Left ventricle myocardium superior (tissue), 1 donor: Measurements from ENCODE around the gene JADE2. TPM values are rescaled to one million over a fixed set of nuclear protein-coding genes. Genes with fewer than 3 reads are reported as not detected.
A peak's percentile ranks its signal among the peaks of the same experiment; 100 is the strongest.

ENCODE experiments used
- ATAC-seq: fragments of 200-7000 bp; cut with Tn5 transposase; one replicate; pipeline ENCODE4 v1.9.1; 2020; ENCODE audit warnings: mild to moderate bottlenecking, moderate library complexity
- DNase-seq: peaks from one replicate; pipeline ENCODE4 v3.0.0-alpha.2; 2020
- intact Hi-C: fragments of 100-400 bp; cut with micrococcal nuclease; formaldehyde crosslinking; loops from one replicate; pipeline ENCODE4 v1.11.0; 2022
- total RNA-seq: library from RNA; stranded (reverse); fragmentation: NEBNext Ultra II Directional; extraction: Animal tissue kit (Norgen Biotek cat#: 25700); gene quantifications from one replicate; pipeline ENCODE4 v1.2.1, GENCODE V29; 2021
- donor health status: DM: no; HTN: yes; CAD: no; lungs with severe emphysema.

Gene JADE2
- total RNA-seq, 1 donor from 2014 or later: 28.7 TPM

GRCh38 chr5:134604908-134605307 lies 79.4 kb downstream of the JADE2 start:
- ATAC-seq (no peak), DNase-seq (no peak)
- intact Hi-C loops: no loop called here

DNA sequence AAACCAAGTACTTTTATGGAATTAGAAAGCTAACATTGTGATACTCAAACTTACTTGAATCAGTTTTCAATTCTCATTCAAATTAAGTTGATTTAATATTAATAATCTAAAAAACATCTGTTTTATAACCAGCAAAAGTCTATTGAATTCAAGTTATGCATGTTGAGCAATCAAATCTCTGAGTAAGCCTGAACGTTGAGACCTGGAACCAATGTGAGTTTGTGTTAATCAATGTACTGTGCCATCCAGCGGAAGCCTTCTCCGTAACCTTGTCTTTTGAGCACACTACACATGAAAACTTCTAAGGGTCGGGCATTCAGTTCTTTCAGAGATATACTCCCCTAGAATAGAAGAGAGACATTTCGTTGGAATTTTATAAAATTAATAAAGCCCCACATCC lies 81.3 kb downstream of the JADE2 start:
- intact Hi-C loops: no loop called here
- ATAC-seq: no peak
- DNase-seq: no peak

DNA sequence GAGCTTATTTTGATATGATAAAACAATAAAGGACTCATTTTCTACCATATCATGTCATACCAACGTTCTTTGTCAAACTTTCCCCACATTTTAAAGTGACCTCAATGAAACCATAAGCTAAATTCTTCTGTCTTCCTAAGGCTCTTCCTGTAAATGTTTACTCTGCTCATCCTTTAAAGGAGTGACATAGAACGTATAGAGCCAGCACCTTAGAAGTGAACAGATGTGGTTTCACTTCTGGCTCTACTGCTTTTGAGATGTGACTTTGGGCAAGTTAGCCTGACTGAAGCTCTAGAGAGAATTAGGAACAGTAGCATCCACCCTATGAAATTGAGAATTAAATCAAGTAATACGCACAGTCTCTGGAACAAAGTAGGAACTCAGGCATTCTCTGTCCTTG lies 83.1 kb downstream of the JADE2 start:
- intact Hi-C loops: no loop called here
- DNase-seq (no peak), ATAC-seq (no peak)

DNA sequence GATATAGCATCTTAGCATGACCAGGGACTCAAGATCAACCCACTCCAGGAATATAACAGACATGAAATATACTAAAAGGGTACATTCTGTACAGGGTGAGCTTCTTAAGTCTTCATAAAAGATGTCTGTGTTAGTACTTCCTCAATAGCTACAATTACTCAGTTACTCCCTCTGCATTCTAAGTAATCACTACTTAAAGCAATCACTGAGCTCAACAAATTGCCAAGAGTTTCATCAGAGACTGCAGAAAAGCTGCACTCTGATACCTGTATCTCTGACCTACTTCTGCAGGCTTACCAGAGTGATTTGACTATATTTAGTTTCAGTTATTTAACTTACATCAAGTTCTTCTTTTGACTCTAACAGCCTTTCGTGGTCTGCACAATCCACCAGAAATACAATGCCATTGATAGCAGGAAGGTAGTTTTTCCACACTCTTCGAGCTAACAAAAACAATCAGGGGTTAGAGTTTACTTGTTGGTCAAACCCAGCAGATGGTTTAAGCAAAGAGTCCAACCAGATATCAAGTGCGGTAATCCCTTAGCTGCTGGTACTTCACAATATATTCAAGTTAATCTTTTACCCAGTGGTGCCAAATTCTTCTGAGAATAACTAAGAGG lies 83.9 kb downstream of the JADE2 start:
- DNase-seq (no peak), ATAC-seq (peak; percentile 56)
- intact Hi-C loops: no loop called here

DNA sequence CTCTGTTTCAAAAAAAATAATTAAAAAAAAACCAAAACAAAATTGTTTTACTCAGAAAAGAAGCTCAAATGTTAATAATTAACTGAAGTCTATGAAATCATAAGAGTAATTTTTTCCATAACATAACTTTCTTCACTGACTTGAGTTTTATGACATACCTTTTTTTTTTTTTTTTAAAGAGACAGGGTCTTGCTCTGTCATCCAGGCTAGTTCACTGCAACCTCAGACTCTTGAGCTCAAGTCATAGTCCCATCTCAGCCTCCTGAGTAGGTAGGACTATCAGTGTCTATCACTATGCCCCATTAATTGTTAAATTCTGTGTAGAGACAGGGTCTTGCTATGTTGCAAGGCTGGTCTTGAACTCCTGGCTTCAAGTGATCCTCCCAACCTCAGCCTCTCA lies 85.3 kb downstream of the JADE2 start:
- ATAC-seq: no peak
- DNase-seq: no peak
- intact Hi-C loops: no loop called here

GRCh38 chr5:134611515-134611914 lies 86.0 kb downstream of the JADE2 start:
- intact Hi-C loops: no loop called here
- no peak for ATAC-seq
- no peak for DNase-seq

DNA sequence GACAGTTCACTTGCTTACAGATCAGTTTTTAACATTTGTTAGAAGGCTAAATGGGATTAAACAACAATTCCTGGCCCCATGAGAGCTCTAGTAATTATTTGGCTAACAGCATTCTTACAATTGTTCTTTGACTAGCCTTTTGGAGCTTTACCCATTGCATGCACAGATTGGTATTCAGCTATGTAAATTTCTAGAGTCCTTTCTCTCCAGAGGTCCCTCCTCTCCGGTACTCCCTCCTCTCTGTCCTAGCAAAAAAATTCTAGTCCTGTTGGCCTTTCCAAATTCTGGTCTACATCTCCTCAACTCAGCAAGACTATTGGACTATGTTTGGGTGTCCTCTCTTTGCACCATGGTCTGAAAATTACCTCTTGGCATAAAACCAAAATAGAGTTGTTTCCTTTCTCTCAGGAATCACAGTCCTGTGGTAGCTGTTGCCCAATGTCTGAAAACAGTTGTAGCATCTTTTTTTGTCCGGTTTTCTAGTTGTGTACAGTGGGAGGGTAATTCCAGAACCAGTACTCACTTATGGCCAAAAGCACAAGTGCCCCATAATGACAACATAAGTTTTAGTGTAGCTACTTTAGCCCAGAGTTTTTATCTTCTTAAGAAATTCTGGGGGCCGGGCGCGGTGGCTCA lies 89.1 kb downstream of the JADE2 start:
- no peak for ATAC-seq
- DNase-seq: no peak
- intact Hi-C loops: no loop called here

GRCh38 chr5:134620634-134621033 lies 95.2 kb downstream of the JADE2 start:
- no peak for ATAC-seq
- intact Hi-C loops: no loop called here
- no peak for DNase-seq

DNA sequence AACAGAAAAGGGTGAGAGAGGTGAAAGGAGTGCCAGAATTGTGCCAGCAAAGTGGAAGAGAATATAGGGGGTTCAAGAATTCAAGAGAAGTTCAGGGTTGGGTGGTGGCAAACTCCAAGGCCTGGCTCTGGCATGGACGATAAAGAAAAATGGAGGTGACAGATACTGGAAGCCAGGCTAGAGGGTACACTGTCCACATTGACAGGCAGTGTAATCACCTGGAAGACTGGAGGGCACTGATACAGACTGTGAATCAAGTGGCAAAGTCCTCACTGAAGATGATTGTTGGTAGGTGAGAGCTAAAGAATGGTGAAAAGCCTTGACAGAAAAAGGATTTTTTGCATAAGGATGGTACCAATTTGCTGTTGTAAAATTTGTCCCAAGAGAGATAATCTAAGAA lies 100.1 kb downstream of the JADE2 start:
- DNase-seq (no peak), ATAC-seq (peak; percentile 44)
- intact Hi-C loops: no loop called here

GRCh38 chr5:134626369-134627014 lies 101.0 kb downstream of the JADE2 start:
- intact Hi-C loops: no loop called here
- DNase-seq: no peak
- peak; percentile 55 for ATAC-seq

Other genes with a start within 250 kb of the JADE2 start
- gene CDKL3, start 158.5 kb upstream of the JADE2 start, total RNA-seq: 4.5 TPM
- 236 TPM for gene UBE2B, start 154.1 kb upstream of the JADE2 start, total RNA-seq
- gene CDKN2AIPNL, start 113.8 kb upstream of the JADE2 start, total RNA-seq: 46.0 TPM
- gene SAR1B, start 107.2 kb downstream of the JADE2 start, total RNA-seq: 84.7 TPM
- gene SEC24A, start 123.1 kb downstream of the JADE2 start, total RNA-seq: 6.8 TPM
- gene CAMLG, start 212.9 kb downstream of the JADE2 start, total RNA-seq: 17.3 TPM
- gene DDX46, start 233.1 kb downstream of the JADE2 start, total RNA-seq: 32.8 TPM